ENCODE data around the gene MYOZ3. TPM values are rescaled to one million over a fixed set of nuclear protein-coding genes. Genes with fewer than 3 reads are reported as not detected.

Gene MYOZ3
- total RNA-seq, 1 donor from 2014 or later: 2.9 TPM

- Mint-ChIP-seq H3K9me3 (ENCODE audit: low read depth) (no peaks in the 10 kb centered on the region), H3K4me1 (ENCODE audit: low read depth) (peaks cover 31% of the 10 kb centered on the region), H3K4me3 (ENCODE audit: low read depth) (no peak overlapping the region), H3K36me3 (ENCODE audit: insufficient read depth) (no peaks in the 10 kb centered on the region), H3K27me3 (peaks cover 2% of the 10 kb centered on the region), H3K27ac (peak overlapping the region; percentile 83)
- TF ChIP-seq, protein P1, sequence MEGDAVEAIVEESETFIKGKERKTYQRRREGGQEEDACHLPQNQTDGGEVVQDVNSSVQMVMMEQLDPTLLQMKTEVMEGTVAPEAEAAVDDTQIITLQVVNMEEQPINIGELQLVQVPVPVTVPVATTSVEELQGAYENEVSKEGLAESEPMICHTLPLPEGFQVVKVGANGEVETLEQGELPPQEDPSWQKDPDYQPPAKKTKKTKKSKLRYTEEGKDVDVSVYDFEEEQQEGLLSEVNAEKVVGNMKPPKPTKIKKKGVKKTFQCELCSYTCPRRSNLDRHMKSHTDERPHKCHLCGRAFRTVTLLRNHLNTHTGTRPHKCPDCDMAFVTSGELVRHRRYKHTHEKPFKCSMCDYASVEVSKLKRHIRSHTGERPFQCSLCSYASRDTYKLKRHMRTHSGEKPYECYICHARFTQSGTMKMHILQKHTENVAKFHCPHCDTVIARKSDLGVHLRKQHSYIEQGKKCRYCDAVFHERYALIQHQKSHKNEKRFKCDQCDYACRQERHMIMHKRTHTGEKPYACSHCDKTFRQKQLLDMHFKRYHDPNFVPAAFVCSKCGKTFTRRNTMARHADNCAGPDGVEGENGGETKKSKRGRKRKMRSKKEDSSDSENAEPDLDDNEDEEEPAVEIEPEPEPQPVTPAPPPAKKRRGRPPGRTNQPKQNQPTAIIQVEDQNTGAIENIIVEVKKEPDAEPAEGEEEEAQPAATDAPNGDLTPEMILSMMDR (IDR thresholded peaks at IDR 0.05; ENCODE audit: unreplicated experiment): no peak
- DNase-seq (ENCODE audit: low spot score, unreplicated experiment): no peak
Observed at GRCh38 chr5:150638488-150639376, 22.3 kb upstream of the MYOZ3 start.

- Mint-ChIP-seq H3K36me3 (ENCODE audit: insufficient read depth) (no peaks in the 10 kb centered on the region), H3K4me3 (ENCODE audit: low read depth) (no peak overlapping the region), H3K27ac (no peak overlapping the region), H3K9me3 (ENCODE audit: low read depth) (no peaks in the 10 kb centered on the region), H3K27me3 (peaks cover 2% of the 10 kb centered on the region), H3K4me1 (ENCODE audit: low read depth) (peaks cover 34% of the 10 kb centered on the region)
- TF ChIP-seq, protein P1 (IDR thresholded peaks at IDR 0.05; ENCODE audit: unreplicated experiment): no peak
- DNase-seq (ENCODE audit: low spot score, unreplicated experiment): no peak
Observed at GRCh38 chr5:150639377-150639692, 21.7 kb upstream of the MYOZ3 start.

- H3K36me3 Mint-ChIP-seq (ENCODE audit: insufficient read depth): no peaks in the 10 kb centered on the region
- TF ChIP-seq, protein P1 (IDR thresholded peaks at IDR 0.05; ENCODE audit: unreplicated experiment): no peak
- peak overlapping the region; percentile 1 for H3K27ac Mint-ChIP-seq
- H3K27me3 Mint-ChIP-seq: peaks cover 2% of the 10 kb centered on the region
- H3K9me3 Mint-ChIP-seq (ENCODE audit: low read depth): no peaks in the 10 kb centered on the region
- H3K4me1 Mint-ChIP-seq (ENCODE audit: low read depth): peaks cover 36% of the 10 kb centered on the region
- H3K4me3 Mint-ChIP-seq (ENCODE audit: low read depth): no peak overlapping the region
- no peak for DNase-seq (ENCODE audit: low spot score, unreplicated experiment)
Observed at GRCh38 chr5:150639751-150640150, 21.3 kb upstream of the MYOZ3 start.

DNA sequence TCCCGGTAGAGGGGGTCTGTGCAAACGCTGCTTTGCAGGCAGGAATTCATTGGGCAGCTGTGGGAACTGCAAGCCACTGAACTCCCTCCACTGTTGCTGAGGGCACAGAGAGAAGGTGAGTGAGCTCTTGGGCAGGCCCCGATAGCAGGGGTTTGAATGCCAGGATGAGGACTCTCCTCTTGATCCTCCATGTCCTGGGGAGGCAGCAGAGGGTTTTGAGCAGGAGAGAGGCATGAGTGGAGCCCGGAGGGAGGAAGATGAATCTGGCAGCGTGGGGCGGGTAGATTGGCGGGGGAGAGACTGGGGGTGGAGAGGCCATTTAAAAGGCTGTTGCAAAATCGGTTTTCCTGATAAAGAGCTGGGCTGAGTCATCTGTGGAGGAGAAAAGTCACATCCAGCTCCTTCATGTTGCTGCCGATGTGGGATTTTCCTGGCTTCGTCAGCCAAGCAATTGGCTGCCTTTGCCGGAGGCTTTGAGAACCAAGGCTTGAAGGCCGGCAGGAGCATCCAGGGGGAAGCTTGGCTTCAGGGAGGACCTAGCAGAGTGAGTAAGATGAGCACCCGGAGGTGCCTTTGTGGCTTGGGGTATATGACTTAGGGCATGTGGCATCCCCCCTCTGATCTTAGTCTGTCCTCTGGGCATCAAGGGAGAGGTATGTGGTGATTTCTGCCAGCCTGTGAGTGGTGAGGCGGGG lies 20.6 kb upstream of the MYOZ3 start, which contains the start of gene SYNPO:
TSS of gene SYNPO (plus strand) at position 350 of the 695 bp plus-strand sequence. CDS start 7,616 bp downstream, outside the sequence.
- TF ChIP-seq, protein P1 (IDR thresholded peaks at IDR 0.05; ENCODE audit: unreplicated experiment): no peak
- H3K4me3 Mint-ChIP-seq (ENCODE audit: low read depth): no peak within 1 kb of the TSS
- H3K27me3 Mint-ChIP-seq: peaks cover 2% of the 10 kb centered on the region
- H3K27ac Mint-ChIP-seq: peak within 1 kb of the TSS; percentile 1
- peaks cover 36% of the 10 kb centered on the region for H3K4me1 Mint-ChIP-seq (ENCODE audit: low read depth)
- DNase-seq (ENCODE audit: low spot score, unreplicated experiment): no peak
- H3K9me3 Mint-ChIP-seq (ENCODE audit: low read depth): no peaks in the 10 kb centered on the region
- H3K36me3 Mint-ChIP-seq (ENCODE audit: insufficient read depth): no peaks in the 10 kb centered on the region

GRCh38 chr5:150641006-150641570 lies 20.0 kb upstream of the MYOZ3 start:
- Mint-ChIP-seq H3K4me3 (ENCODE audit: low read depth) (no peak overlapping the region), H3K36me3 (ENCODE audit: insufficient read depth) (no peaks in the 10 kb centered on the region), H3K27me3 (peaks cover 2% of the 10 kb centered on the region), H3K27ac (no peak overlapping the region), H3K4me1 (ENCODE audit: low read depth) (peaks cover 36% of the 10 kb centered on the region), H3K9me3 (ENCODE audit: low read depth) (no peaks in the 10 kb centered on the region)
- DNase-seq (ENCODE audit: low spot score, unreplicated experiment): no peak
- TF ChIP-seq, protein P1 (IDR thresholded peaks at IDR 0.05; ENCODE audit: unreplicated experiment): no peak
